Bronchial epithelial cell (primary cell): Measurements from ENCODE around the gene CBFA2T3. TPM values are rescaled to one million over a fixed set of nuclear protein-coding genes. Genes with fewer than 3 reads are reported as not detected.

Source experiments
- DNase-seq: peaks from one replicate; pipeline ENCODE4 v3.0.0-alpha.2; 2010; ENCODE audit warnings: low read depth
- FAIRE-seq: peaks from 2 replicates; lab custom pipeline; 2011; peaks lifted over from hg19 to GRCh38; lab: Jason Lieb, UNC
- H3K27me3 ChIP-seq: 2 replicates; pipeline ENCODE4 v1.5.1; 2011; ENCODE audit warnings: low read length; ENCODE audit not compliant: control insufficient read depth, insufficient read depth
- H3K36me3 ChIP-seq: 2 replicates; pipeline ENCODE4 v1.5.1; 2011; ENCODE audit warnings: low read length; ENCODE audit not compliant: control insufficient read depth, insufficient read depth
- H3K4me3 ChIP-seq: 2 replicates; pipeline ENCODE4 v1.5.1; 2011; ENCODE audit warnings: mild to moderate bottlenecking, low read depth, low read length, control low read depth
- total RNA-seq: library from RNA; depleted of rRNA; stranded (reverse); fragments of >200 nt; gene quantifications from 2 replicates; pipeline ENCODE4 v1.2.1, GENCODE V29; 2014
- TF ChIP-seq, protein P1 (sequence below): IDR thresholded peaks from 2 replicates; pipeline ENCODE4 v1.5.1; 2011; ENCODE audit warnings: mild to moderate bottlenecking, moderate library complexity, low read length, control low read depth, inconsistent platforms; ENCODE audit not compliant: insufficient read depth, severe bottlenecking

Gene CBFA2T3
- total RNA-seq, 1 donor from 2014 or later, result 0.26 TPM

DNA sequence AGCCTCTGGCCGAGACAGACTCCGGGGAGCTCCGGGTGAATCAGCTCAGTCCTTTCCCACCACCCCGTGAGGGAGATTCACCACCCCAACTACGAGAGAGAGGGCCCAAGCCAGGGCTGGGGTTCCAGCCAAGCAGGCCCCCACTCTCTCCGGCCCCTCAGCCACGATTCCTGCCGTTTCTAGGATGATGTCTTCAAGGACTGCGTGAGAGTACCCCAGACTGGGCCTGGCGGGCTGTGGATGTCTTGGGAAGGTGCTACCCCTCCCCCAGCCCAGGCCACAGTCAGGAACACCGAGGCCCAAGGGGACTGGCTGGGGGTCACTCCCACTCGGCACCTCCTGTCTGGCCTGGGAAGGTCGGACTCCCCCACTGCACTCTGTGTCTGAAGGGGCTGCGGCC, 89.0 kb downstream of the CBFA2T3 start:
- Histone ChIP-seq H3K36me3 (no peaks in the 10 kb centered on the region), H3K4me3 (no peak overlapping the region), H3K27me3 (no peaks in the 10 kb centered on the region)
- FAIRE-seq, result no peak
- TF ChIP-seq, protein P1, sequence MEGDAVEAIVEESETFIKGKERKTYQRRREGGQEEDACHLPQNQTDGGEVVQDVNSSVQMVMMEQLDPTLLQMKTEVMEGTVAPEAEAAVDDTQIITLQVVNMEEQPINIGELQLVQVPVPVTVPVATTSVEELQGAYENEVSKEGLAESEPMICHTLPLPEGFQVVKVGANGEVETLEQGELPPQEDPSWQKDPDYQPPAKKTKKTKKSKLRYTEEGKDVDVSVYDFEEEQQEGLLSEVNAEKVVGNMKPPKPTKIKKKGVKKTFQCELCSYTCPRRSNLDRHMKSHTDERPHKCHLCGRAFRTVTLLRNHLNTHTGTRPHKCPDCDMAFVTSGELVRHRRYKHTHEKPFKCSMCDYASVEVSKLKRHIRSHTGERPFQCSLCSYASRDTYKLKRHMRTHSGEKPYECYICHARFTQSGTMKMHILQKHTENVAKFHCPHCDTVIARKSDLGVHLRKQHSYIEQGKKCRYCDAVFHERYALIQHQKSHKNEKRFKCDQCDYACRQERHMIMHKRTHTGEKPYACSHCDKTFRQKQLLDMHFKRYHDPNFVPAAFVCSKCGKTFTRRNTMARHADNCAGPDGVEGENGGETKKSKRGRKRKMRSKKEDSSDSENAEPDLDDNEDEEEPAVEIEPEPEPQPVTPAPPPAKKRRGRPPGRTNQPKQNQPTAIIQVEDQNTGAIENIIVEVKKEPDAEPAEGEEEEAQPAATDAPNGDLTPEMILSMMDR, result no peak
- DNase-seq, result no peak

DNA sequence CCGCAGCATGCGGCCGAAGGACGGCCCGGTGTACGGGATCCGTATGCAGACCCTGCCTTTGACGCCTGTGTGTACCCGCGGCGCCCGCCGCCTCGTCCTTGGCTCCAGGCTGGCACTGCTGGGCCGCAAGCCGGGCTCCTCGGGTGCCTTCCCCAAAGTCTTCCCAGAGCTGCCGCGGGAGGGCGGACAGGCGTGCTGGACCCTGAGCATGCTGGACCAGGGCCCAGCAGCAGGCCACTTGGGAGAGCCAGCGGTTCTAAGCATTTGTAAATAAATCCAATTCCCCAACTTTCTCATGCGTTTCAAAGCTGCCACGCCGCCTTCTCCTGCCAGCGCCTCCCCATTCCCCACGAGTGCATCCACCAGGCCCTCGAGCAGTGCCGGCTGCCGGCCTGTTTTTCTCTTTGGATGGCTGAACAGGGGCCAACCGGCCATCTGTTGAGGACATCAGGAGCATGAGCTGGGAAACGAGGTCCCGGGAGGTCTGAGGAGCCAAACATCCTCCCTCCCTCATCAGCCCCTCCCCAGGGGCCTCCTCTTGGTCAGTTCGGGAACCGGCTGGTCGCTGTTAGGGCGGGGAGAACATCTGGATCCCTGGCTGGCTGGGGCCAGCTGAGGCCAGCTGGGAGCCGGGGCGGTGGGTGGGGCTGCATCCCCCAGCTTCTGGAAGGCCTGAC, 90.0 kb downstream of the CBFA2T3 start:
- no peak for DNase-seq
- TF ChIP-seq, protein P1, result no peak
- Histone ChIP-seq H3K4me3 (no peak overlapping the region), H3K27me3 (no peaks in the 10 kb centered on the region), H3K36me3 (no peaks in the 10 kb centered on the region)
- no peak for FAIRE-seq

DNA sequence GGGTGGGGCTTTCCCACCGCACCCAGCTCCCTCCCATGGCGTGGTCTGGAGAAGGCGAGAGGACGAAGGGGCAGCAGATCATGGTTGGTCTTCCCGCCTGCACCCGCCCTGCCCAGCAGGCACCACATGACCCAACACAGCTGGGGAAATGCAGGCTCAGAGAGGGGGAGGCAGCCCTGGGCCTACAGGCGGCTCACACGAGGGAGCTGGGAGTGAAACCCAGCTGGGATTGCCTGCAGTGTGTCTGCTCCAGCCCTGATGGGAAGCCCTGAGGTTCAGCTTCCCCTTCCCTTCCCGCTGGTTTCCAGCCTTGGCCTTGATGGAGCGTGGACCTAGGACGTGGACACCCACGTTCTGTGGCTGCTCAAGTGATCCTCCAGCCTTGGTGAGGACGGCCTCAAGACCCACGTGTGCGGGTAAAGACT, 90.6 kb downstream of the CBFA2T3 start:
- FAIRE-seq (no peak), DNase-seq (no peak)
- H3K27me3 ChIP-seq, result no peaks in the 10 kb centered on the region
- TF ChIP-seq, protein P1, result no peak
- no peaks in the 10 kb centered on the region for H3K36me3 ChIP-seq
- no peak overlapping the region for H3K4me3 ChIP-seq

DNA sequence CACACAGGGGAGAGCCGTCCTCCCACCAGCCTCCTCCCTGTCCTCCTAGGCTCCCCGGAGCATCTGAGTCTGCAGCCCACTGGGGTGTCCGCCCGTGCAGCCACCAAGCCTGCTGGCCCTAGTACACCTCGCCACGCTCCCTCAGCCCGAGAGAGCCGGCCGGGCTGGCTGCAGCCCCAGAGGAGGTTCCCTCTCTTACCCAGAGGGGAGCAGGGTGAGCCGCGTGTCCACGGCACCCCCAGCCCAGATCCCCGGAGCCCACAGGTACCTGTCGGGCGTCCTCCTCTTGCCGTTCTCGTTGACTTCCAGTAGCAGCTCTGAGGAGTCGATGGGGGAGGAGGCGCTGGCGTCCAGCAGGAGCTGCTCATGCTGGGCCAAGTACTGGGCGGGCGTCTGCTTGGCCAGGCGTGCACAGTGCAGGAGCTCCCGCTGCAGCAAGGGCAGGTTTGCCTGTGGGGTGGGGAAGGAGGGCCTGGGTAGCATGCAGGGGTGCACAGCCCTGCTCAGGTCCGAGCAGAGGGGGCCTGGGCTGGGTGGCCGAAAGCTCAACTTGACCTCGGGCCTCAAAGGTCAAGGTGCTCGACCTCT, 91.2 kb downstream of the CBFA2T3 start:
- no peak for FAIRE-seq
- H3K27me3 ChIP-seq, result peaks cover 2% of the 10 kb centered on the region
- no peak for DNase-seq
- TF ChIP-seq, protein P1, result no peak
- no peak overlapping the region for H3K4me3 ChIP-seq
- no peaks in the 10 kb centered on the region for H3K36me3 ChIP-seq

DNA sequence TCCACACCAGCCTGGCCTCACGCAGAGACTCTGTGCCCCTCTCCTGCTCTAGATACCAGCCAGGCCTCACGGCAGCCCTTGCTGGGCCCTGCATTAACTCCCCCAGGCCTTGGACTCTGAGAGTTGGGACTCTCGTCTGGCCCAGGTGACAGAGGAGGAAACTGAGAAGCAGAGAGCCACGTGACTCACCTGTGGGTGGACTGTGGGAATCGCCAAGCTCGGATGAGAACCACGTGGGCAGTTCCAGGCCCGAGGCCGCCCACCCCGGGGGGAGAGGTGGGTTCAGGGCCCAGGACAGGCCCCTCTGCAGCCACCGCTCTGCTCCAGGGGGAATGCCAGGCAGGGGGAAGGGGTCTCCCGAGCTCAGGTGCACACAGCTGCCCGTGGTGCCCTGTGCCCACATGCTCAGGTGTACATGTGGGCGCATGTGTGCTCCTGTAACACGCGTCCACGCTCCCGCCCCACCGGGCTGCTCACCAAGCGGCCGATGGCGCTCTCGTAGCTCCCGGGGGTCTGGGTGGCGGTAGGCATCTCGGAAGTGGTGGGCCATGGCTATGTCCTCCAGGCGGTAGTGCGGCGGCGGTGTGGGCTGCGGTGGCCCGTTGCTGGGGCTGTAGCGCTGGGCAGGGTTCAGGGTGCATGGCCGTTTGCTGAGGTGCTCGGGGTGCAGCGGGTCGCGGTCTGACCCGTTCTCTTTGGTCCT, 92.3 kb downstream of the CBFA2T3 start:
- Histone ChIP-seq H3K4me3 (no peak overlapping the region), H3K27me3 (peaks cover 2% of the 10 kb centered on the region), H3K36me3 (no peaks in the 10 kb centered on the region)
- no peak for DNase-seq
- no peak for FAIRE-seq
- TF ChIP-seq, protein P1, result no peak
